GM21526 (cell line): ENCODE results near the gene SHFL.

Experiments
- ATAC-seq: cut with Tn5 transposase; IDR thresholded peaks from one replicate; pipeline ENCODE4 v1.9.1; 2021; ENCODE audit warnings: moderate library complexity; ENCODE audit not compliant: unreplicated experiment, low FRiP score

The SHFL gene

DNA sequence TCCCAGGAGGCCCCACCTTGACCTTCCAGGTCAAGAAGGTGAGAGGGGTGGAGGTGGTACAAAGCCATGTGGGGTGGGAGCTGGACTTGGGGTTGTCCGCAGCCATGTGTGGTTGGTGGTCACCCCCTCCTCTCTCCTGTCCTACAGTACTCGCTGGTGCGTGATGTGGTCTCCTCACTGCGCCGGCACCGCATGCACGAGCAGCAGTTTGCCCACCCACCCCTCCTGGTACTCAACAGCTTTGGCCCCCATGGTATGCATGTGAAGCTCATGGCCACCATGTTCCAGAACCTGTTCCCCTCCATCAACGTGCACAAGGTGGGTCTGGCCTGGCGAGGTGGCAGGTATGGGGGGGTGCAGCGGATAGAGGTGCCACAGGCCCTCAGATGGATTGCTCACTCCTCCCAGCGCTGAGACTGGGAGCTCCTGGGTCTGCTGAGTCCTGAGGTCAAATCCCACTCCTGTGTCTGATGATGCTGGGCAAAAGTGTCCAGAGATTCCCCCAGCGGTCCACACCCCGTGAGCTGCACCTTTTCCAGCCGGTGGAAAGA is 21.8 kb downstream of the SHFL start:
- no peak for ATAC-seq

DNA sequence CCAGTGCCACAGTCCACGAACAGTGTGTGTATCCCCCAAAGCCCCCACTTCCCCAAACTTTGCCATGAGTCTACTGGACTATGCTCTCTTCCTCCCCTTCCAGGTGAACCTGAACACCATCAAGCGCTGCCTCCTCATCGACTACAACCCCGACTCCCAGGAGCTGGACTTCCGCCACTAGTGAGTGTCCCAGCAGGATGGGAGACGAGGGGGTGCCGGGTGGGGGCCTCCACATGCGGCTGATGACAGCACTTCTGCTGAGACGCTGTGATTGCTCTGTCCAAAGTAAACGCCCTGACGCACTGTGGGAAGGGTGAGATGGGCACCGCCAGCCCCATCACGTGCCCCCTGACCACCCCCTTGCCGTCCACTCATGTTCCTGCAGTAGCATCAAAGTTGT is 23.4 kb downstream of the SHFL start:
- no peak for ATAC-seq

GRCh38 chr19:10110076-10110971 is 24.2 kb downstream of the SHFL start:
- ATAC-seq = no peak

GRCh38 chr19:10110972-10111317 is 24.8 kb downstream of the SHFL start:
- no peak for ATAC-seq

GRCh38 chr19:10111405-10111811 is 25.3 kb downstream of the SHFL start, which contains the start of gene P2RY11:
Gene P2RY11, plus strand, starts transcription at chr19:10111693. Its CDS starts 29 bp downstream, at chr19:10111722.
- no peak for ATAC-seq

- ATAC-seq = no peak
Observed at GRCh38 chr19:10112037-10112761, 26.1 kb downstream of the SHFL start.

DNA sequence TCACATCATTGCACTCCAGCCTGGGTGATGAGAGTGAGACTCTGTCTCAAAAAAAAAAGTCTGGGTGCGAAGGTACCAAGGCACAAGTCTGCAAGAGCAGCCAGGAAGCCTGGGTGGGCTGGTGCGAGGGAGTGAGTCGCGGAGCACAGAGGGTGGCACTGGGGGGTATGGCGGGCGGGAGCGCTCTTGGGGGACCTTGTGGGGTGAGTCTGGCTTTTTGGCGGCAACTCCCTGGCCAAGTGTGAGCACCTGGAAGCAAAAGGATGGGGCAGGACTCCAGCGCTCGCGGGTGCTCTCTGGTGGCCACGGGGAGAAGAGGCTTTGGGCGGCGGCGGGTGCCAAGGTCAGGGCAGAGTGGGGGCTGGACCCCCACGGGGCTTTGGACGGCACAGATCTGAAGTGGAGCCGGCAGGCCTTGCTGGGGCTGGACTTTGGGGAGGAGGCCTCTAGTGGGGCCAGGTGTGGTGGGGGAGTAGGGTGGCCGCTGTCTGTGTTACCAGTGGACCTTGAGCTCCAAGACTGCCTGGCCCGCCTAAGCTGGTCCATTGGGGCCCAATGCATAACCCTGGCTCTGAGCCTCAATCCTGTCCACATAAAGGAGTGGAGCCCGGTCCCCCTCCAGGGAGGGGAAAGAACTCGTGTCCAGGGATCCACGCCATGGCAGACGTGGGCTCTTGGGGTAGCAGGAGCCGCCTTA is 26.9 kb downstream of the SHFL start:
- ATAC-seq = no peak

- no peak for ATAC-seq
Observed at GRCh38 chr19:10113592-10113963, 27.5 kb downstream of the SHFL start.

- ATAC-seq = no peak
Observed at GRCh38 chr19:10113964-10114650, 28.0 kb downstream of the SHFL start.

- ATAC-seq = no peak
Observed at GRCh38 chr19:10114651-10115391, 28.7 kb downstream of the SHFL start.

DNA sequence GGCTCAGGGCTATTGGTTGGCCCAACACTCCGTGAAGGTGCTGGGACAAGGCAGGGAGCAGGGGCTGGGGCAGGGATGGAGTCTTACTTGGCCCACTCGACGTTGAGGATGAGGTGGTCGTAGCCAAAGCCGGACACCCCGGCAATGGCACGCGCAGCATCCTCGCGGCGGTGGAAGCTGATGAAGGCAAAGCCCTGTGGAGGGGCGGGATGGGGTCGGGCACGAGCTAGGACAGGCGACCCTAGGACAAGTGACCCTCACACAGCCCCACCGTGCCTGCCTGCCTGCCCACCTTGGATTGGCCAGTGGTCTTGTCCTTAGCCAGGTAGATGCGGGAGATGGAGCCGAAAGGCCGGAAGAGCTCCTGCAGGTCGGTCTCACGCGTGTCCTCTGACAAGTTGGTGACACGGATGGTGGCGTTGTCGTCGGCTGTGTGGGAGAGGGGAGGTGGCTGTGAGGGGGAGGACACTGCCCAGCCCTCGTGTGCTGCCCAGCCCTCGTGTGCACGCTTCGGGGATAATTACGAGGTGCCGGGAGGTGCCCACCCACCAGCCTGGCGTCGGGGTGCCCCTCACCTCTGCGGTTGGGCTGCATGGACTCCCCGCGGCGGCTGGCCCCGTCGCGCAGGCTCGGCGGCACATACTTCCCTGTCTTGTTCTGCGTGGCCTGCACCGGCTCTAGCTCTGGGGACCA is 29.4 kb downstream of the SHFL start:
- no peak for ATAC-seq

DNA sequence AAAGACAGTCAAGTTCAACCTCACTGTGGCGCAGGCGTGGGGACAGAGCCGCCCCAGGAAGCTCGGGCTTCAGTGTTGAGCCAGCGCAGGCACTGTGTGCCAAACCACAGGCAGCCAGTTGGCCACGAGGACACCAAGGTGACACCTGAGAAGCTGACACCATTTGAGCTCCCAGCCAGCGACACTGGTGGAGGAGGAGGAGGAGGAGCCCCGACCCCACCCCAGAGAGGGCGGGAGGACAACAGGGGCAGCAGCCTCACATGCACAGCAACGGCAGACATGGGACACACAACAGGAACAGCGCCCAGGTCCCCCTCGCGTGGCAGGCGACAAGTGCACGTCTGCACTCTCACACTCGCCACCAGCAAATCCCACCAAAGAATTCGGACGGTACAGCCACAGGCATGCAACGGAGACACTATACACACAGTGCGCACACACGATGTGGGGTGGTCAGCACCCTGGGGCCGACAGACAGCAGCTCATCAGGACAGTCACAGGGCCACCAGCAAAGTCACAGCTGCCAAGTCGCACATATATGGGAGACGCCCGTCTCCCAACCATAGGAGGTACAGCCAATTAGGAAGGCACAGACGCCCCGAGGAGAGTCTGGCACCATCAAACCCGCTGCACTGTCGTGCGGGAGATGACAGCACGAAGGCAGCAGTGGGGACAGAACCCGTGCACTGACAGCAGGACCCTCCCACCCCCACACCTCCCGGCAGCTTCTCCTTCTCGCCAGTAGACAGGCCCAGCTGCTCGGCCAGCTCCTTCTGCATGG is 30.2 kb downstream of the SHFL start:
- no peak for ATAC-seq

GRCh38 chr19:10116866-10117616 is 30.9 kb downstream of the SHFL start:
- ATAC-seq = no peak

DNA sequence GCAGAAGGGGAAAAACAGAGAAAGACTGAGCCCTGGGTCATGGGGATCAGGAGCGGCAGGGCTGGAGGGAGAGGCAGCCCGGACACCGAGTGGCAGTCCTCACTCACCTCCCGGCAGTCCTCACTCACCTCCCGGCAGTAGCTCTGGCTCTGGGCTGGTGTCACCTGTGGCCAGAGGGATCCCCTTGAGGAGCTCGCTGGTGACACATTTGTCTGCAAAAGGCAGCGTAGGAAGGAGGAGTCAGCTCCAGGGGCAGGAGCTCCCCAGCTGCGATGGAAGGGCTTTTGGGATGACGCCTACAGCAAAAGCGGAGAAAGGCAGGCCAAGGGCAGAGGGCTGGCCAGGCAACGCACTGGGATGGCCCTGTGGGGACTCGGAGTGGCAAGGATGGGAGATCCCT is 32.8 kb downstream of the SHFL start:
- no peak for ATAC-seq

GRCh38 chr19:10120538-10121189 is 34.5 kb downstream of the SHFL start:
- ATAC-seq = no peak

DNA sequence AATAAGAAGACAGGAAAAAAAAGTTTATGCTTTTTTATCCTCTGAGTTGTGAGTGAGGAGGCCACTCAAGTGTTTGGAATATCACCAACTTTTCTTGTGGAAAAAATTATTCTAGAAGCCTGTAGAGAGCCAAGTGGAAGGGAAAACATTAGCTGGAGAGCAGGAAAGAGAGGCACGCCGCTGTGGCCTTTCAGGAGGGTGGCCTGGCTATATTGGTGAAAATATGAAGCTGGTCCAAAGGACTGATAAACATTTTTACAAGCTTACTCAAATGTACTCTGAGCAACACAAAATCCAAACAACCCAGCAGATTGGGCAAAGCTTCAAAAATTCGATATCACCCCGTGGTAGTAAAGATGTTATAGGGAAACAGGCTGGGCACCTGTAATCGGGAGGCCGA is 35.9 kb downstream of the SHFL start:
- no peak for ATAC-seq

- ATAC-seq = no peak
Observed at GRCh38 chr19:10124429-10124828, 38.3 kb downstream of the SHFL start.
